A673 (cell line): ENCODE results near the gene KCNK6. TPM values are rescaled to one million over a fixed set of nuclear protein-coding genes. Genes with fewer than 3 reads are reported as not detected.

ENCODE experiments used
- BruUV-seq: library from RNA; stranded (reverse); fragments of 400-500 nt; replicated peaks from 2 replicates; lab custom pipeline; 2021; lab: Mats Ljungman, UMichigan
- CTCF ChIA-PET: fragments of 300-600 bp; sonication (Branson Sonifier 250); formaldehyde crosslinking; loops from one replicate; lab custom pipeline; 2022; ENCODE audit warnings: antibody characterized with exemption; lab: Charles Lee
- POLR2A ChIA-PET: fragments of 300-600 bp; sonication (Branson Sonifier 250); formaldehyde crosslinking; loops from one replicate; lab custom pipeline; 2022; ENCODE audit warnings: antibody characterized with exemption; ENCODE audit not compliant: low non-redundant PET; lab: Charles Lee
- DNase-seq: peaks from one replicate; pipeline ENCODE4 v3.0.0-alpha.2; 2015; ENCODE audit warnings: low spot score
- H3K27ac ChIP-seq: fragments of 200-600 bp; sonication (generic); 2 replicates; pipeline ENCODE4 v1.5.1; 2016; ENCODE audit warnings: mixed run types, low read depth, mild to moderate bottlenecking, mixed read lengths, antibody characterized with exemption, low read length; ENCODE audit not compliant: poor library complexity, severe bottlenecking
- H3K27me3 ChIP-seq: fragments of 200-600 bp; sonication (generic); replicated peaks from 2 replicates; pipeline ENCODE4 v1.6.1; 2017; ENCODE audit warnings: mixed run types, low read depth, mild to moderate bottlenecking, mixed read lengths, antibody characterized with exemption, low read length; ENCODE audit not compliant: insufficient read depth, poor library complexity
- H3K36me3 ChIP-seq: fragments of 200-600 bp; sonication (generic); 2 replicates; pipeline ENCODE4 v1.6.1; 2016; ENCODE audit warnings: mixed run types, mild to moderate bottlenecking, mixed read lengths, antibody characterized with exemption, low read length; ENCODE audit not compliant: insufficient read depth, poor library complexity, severe bottlenecking
- H3K4me1 ChIP-seq: fragments of 200-600 bp; sonication (generic); 2 replicates; pipeline ENCODE4 v1.6.1; 2017; ENCODE audit warnings: mixed run types, mild to moderate bottlenecking, mixed read lengths, antibody characterized with exemption, low read length; ENCODE audit not compliant: insufficient read depth, poor library complexity, severe bottlenecking
- H3K4me3 ChIP-seq: fragments of 200-600 bp; sonication (generic); 2 replicates; pipeline ENCODE4 v1.5.1; 2016; ENCODE audit warnings: low read depth, mixed run types, mild to moderate bottlenecking, mixed read lengths, low read length; ENCODE audit not compliant: poor library complexity, severe bottlenecking
- H3K9me3 ChIP-seq: fragments of 200-600 bp; sonication (generic); 2 replicates; pipeline ENCODE4 v1.6.1; 2016; ENCODE audit warnings: mixed run types, low read depth, mild to moderate bottlenecking, mixed read lengths, antibody characterized with exemption, low read length; ENCODE audit not compliant: poor library complexity, severe bottlenecking
- CTCF ChIP-seq: fragments of 300-800, 200-600 bp; sonication (generic); conservative IDR thresholded peaks from 2 replicates; pipeline ENCODE4 v1.5.1; 2017; ENCODE audit warnings: low read depth, mild to moderate bottlenecking, antibody characterized with exemption, low read length, moderate library complexity, mixed read lengths
- EZH2 ChIP-seq: fragments of 200-600 bp; sonication (generic); IDR thresholded peaks from 2 replicates; pipeline ENCODE4 v1.6.1; 2017; ENCODE audit warnings: borderline replicate concordance, low read depth, mild to moderate bottlenecking, mixed read lengths, antibody characterized with exemption, low read length; ENCODE audit not compliant: poor library complexity, severe bottlenecking
- intact Hi-C: fragments of 100-400 bp; cut with micrococcal nuclease; formaldehyde crosslinking; loops from one replicate; pipeline ENCODE4 v1.10.0; 2022; ENCODE audit not compliant: unreplicated experiment
- total RNA-seq: library from RNA; stranded (reverse); gene quantifications from 2 replicates; pipeline ENCODE4 v1.2.3, GENCODE V29; 2021

KCNK6 gene
- total RNA-seq, 1 experiment from 2014 or later: not detected

GRCh38 chr19:38274739-38275138 is 44.9 kb upstream of the KCNK6 start:
- TF ChIP-seq CTCF (no peak), EZH2 (no peak)
- no TSS peak for BruUV-seq
- DNase-seq: no peak
- H3K27ac ChIP-seq: no peak overlapping the region
- H3K9me3 ChIP-seq: no peaks in the 10 kb centered on the region
- no peaks in the 10 kb centered on the region for H3K27me3 ChIP-seq
- H3K4me1 ChIP-seq: no peaks in the 10 kb centered on the region
- H3K36me3 ChIP-seq: no peaks in the 10 kb centered on the region
- no peak overlapping the region for H3K4me3 ChIP-seq
- intact Hi-C loops: no loop called here
- CTCF ChIA-PET: no interaction called here
- POLR2A ChIA-PET: no interaction called here

- Histone ChIP-seq H3K27me3 (no peaks in the 10 kb centered on the region), H3K4me1 (no peaks in the 10 kb centered on the region), H3K9me3 (no peaks in the 10 kb centered on the region), H3K36me3 (no peaks in the 10 kb centered on the region), H3K4me3 (no peak overlapping the region), H3K27ac (no peak overlapping the region)
- ChIA-PET CTCF (no interaction called here), POLR2A (no interaction called here)
- intact Hi-C loops: no loop called here
- TF ChIP-seq CTCF (no peak), EZH2 (no peak)
- BruUV-seq: no TSS peak
- no peak for DNase-seq
Observed at GRCh38 chr19:38276942-38277517, 42.6 kb upstream of the KCNK6 start.

- Histone ChIP-seq H3K9me3 (no peaks in the 10 kb centered on the region), H3K4me3 (no peak overlapping the region), H3K36me3 (no peaks in the 10 kb centered on the region), H3K27ac (no peak overlapping the region), H3K4me1 (no peaks in the 10 kb centered on the region), H3K27me3 (no peaks in the 10 kb centered on the region)
- TF ChIP-seq EZH2 (no peak), CTCF (no peak)
- no TSS peak for BruUV-seq
- intact Hi-C loops: no loop called here
- ChIA-PET POLR2A (no interaction called here), CTCF (no interaction called here)
- no peak for DNase-seq
Observed at GRCh38 chr19:38277549-38277948, 42.1 kb upstream of the KCNK6 start.
